ENCODE measurements around the gene CDH4. TPM values are rescaled to one million over a fixed set of nuclear protein-coding genes. Genes with fewer than 3 reads are reported as not detected.

Gene CDH4
- total RNA-seq, 1 donor from 2014 or later: 8.3 TPM

DNA sequence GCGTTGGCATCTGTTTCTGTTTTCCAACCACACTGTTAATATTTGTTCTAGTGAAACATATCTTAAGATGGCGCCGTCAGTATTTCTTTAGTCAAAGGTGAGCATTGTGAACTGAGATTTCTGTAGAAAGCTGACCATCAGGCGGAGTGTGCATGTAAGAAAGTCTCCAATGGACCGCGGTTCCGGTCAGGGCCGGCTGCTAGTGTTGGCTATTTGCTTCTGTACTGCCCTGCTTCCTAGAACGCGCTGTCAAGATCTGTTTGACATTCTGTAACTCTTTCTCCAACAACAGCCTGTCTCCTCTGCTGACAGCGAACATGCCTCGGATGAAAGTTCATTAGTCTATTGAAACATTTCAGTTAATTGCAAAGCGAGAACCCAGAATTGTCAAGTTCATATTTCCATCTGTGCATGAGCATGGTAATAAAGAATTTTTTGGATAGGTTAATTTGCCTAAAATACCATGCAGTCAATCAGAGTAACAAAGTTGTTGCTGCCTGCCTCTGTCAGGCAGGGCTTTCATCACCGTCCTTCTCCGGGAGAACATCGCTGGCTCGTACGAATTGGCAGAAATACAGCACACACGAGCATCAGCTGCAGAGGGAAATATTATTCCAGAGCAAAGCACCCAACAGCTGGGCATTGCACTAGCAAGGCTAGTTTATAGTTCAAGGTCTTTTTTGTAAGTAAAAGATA lies 369.1 kb downstream of the CDH4 start:
- TF ChIP-seq, protein P1, sequence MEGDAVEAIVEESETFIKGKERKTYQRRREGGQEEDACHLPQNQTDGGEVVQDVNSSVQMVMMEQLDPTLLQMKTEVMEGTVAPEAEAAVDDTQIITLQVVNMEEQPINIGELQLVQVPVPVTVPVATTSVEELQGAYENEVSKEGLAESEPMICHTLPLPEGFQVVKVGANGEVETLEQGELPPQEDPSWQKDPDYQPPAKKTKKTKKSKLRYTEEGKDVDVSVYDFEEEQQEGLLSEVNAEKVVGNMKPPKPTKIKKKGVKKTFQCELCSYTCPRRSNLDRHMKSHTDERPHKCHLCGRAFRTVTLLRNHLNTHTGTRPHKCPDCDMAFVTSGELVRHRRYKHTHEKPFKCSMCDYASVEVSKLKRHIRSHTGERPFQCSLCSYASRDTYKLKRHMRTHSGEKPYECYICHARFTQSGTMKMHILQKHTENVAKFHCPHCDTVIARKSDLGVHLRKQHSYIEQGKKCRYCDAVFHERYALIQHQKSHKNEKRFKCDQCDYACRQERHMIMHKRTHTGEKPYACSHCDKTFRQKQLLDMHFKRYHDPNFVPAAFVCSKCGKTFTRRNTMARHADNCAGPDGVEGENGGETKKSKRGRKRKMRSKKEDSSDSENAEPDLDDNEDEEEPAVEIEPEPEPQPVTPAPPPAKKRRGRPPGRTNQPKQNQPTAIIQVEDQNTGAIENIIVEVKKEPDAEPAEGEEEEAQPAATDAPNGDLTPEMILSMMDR (conservative IDR thresholded peaks at IDR 0.05): no peak
- DNase-seq (ENCODE audit: extremely low spot score, unreplicated experiment): no peak
- H3K4me3 Mint-ChIP-seq: no peak overlapping the region
- H3K9me3 Mint-ChIP-seq: no peaks in the 10 kb centered on the region
- H3K27me3 Mint-ChIP-seq: peaks cover 34% of the 10 kb centered on the region
- H3K27ac Mint-ChIP-seq: no peak overlapping the region
- H3K36me3 Mint-ChIP-seq: peaks cover 3% of the 10 kb centered on the region
- H3K4me1 Mint-ChIP-seq (ENCODE audit: unreplicated experiment): no peaks in the 10 kb centered on the region

DNA sequence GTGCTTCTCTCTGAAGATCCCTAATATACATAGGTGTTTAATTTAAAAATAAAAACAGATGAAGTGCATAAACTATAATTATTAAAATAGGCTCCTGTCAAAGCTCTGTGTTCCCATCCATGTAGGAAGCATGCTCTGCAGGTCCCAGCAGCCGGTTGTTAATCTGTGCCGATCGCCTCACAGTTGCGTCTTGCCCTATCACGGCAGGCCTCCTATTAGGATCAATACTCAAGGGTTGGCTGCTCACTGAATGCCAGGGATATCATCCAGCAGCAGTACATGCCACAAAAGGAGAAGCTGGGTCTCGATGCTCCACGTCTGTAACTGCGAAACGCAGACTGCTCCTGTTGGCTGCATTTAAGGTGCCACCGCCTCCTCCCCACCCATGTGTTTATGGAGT lies 369.8 kb downstream of the CDH4 start:
- Mint-ChIP-seq H3K4me1 (ENCODE audit: unreplicated experiment) (no peaks in the 10 kb centered on the region), H3K9me3 (no peaks in the 10 kb centered on the region), H3K36me3 (peaks cover 3% of the 10 kb centered on the region), H3K27me3 (peaks cover 37% of the 10 kb centered on the region), H3K27ac (no peak overlapping the region), H3K4me3 (no peak overlapping the region)
- DNase-seq (ENCODE audit: extremely low spot score, unreplicated experiment): no peak
- TF ChIP-seq, protein P1 (conservative IDR thresholded peaks at IDR 0.05): no peak

DNA sequence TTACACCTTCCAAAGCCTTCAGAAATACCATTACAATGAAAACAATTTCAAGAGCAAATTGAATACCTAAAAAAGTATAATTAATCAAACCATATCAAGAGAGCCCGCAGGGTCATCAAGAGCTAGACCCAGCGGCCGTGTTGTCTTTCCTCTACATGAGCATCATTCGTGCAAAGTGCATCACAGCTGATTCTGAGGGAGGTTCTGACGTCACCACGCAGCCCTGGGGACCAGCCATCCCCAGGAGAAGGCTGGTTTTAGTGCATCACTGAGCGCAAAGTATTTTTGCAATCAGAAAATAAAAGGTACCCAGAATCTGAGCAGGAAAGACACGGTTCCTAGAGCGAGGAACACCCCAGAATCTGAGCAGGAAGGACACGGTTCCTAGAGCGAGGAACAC lies 371.4 kb downstream of the CDH4 start:
- Mint-ChIP-seq H3K4me3 (no peak overlapping the region), H3K9me3 (no peaks in the 10 kb centered on the region), H3K27ac (no peak overlapping the region), H3K27me3 (peaks cover 38% of the 10 kb centered on the region), H3K36me3 (peaks cover 3% of the 10 kb centered on the region), H3K4me1 (ENCODE audit: unreplicated experiment) (no peaks in the 10 kb centered on the region)
- TF ChIP-seq, protein P1 (conservative IDR thresholded peaks at IDR 0.05): no peak
- DNase-seq (ENCODE audit: extremely low spot score, unreplicated experiment): no peak

DNA sequence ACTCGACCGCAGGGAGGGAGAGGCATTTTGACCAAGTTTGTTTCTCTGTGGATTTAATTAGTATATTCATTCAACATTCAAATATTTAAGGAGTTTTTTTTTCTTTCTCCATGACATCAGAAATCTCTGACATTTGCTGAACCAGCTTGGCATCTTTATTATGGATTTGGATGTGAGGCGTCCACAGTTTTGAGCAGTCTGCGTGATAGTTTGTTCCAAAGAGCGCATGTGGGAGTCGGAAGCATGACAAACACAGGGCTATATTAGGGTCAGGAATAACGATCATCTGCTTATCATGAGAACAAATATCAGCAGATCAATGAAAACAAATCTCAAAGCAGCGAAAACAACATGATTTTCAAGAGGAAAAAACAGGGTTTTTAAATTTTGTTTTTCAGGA lies 373.2 kb downstream of the CDH4 start:
- Mint-ChIP-seq H3K9me3 (no peaks in the 10 kb centered on the region), H3K36me3 (peaks cover 2% of the 10 kb centered on the region), H3K27ac (no peak overlapping the region), H3K4me3 (no peak overlapping the region), H3K4me1 (ENCODE audit: unreplicated experiment) (no peaks in the 10 kb centered on the region), H3K27me3 (peaks cover 34% of the 10 kb centered on the region)
- TF ChIP-seq, protein P1 (conservative IDR thresholded peaks at IDR 0.05): no peak
- no peak for DNase-seq (ENCODE audit: extremely low spot score, unreplicated experiment)

DNA sequence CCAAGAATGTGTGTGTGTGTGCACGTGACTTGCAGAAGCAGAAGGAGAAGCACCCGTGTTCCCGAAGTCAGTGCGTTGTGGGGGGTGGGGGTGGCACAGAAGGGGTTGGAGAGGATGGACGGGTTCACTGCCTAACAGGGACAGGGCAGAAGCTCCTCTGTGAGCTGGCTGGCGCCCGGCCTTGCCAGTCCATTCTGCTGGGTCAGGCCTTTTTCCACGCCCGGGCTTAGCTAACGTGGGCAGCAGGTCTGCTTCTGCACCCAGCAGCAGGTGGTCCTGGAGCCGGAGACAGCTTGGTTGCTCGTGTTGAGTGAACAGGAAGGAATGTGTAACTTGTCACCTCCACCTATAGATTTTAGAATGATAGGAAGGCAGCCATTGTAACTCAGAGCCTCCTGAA lies 374.4 kb downstream of the CDH4 start:
- Mint-ChIP-seq H3K27ac (no peak overlapping the region), H3K4me1 (ENCODE audit: unreplicated experiment) (no peaks in the 10 kb centered on the region), H3K36me3 (no peaks in the 10 kb centered on the region), H3K27me3 (peaks cover 36% of the 10 kb centered on the region), H3K4me3 (no peak overlapping the region), H3K9me3 (no peaks in the 10 kb centered on the region)
- TF ChIP-seq, protein P1 (conservative IDR thresholded peaks at IDR 0.05): no peak
- no peak for DNase-seq (ENCODE audit: extremely low spot score, unreplicated experiment)
